GM19035 (cell line): ENCODE measurements around the gene TMEM185B.
"Not testable (repeated sequence)": the region's sequence is repeated elsewhere in the genome, so short reads cannot be mapped to it uniquely, and the experiment has no call there.

Experiments used
- ATAC-seq: cut with Tn5 transposase; IDR thresholded peaks from one replicate; pipeline ENCODE4 v1.9.1; 2021; ENCODE audit not compliant: unreplicated experiment

Gene TMEM185B

GRCh38 chr2:120223034-120223912, at the start of gene TMEM185B:
Gene TMEM185B, minus strand, starts transcription at chr2:120223400. Its CDS starts 424 bp downstream, at chr2:120222976.
- peak; percentile 91 for ATAC-seq

- no peak for ATAC-seq
Observed at GRCh38 chr2:120271711-120272379, 48.6 kb upstream of the TMEM185B start.

DNA sequence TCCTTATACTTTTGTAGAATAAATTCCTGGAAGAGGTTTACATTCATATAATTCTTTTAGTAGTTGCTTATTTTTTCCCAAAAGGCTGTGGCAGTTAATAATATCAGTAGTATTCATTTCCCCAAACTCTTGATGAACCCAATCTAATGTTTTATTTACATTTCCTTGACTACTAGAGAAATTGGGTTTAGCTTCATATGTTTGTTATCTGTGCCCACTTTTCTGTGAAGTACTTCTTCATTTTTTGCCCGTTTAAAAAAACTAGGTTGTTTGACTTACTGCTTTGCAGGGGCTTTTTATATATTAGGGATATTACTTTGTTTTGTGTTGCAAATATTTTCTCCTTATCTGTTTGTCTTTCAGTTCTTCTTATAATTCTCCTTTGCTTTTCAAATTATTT, 46.6 kb upstream of the TMEM185B start:
- ATAC-seq, result no peak

DNA sequence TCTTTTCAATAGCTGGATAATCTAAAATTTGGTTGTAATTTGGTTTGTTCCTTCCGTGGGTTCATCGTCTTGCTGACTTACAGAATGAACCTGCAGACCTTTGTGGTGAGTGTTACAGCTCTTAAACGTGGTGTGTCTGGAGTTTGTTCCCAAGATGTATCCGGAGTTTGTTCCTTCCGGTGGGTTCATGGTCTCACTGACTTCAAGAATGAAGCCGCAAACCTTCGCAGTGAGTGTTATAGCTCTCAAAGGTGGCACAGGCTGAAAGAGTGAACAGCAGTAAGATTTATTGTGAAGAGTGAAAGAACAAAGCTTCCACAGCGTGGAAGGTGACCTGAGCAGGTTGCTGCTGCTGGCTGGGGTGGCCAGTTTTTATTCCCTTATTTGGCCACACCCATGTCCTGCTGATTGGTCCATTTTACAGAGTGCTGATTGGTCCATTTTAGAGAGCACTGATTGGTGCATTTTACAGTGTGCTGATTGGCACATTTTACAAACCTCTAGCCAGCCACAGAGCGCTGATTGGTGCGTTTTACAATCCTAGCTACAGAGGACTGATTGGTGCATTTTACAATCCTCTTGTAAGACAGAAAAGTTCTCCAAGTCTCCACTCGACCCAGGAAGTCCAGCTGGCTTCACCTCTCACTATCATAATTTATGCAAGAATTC, 46.0 kb upstream of the TMEM185B start:
- no peak for ATAC-seq

DNA sequence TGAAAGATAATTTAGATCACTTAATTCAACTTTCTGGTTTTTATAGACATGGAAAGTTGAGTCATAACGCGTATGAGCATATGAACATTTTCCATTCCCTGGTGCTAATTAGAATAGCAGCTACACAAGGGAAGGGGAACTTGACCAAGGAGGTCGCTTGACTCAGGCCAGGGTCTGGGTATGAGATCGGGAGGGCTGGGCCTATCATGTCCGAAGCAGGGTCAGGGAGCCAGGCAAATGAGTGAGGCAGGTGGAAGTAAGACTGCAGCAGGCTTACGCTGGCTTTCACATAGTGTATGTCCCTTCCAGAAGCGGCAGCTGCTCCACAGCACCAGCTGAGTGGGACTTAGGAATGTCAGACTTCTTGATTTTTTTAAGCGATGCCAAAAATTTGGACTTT, 44.1 kb upstream of the TMEM185B start:
- no peak for ATAC-seq

DNA sequence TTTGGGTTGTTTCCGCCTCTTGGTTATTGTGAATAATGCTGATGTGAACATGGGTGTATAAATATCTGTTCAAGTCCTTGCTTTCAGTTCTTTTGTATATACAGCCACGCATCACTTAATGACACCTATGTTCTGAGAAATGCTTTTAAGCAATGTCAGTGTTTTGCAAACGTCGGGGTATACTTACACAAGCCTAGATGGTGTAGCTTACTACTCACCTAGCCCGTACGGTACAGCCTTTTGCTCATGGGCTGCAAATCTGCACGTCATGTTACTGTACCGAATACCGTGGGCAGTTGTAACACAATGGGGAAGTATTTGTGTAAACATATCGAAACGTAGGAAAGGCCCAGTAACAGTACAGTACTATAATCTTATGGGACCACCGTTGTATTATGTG, 41.8 kb upstream of the TMEM185B start:
- ATAC-seq, result no peak

GRCh38 chr2:120262761-120263428, 39.7 kb upstream of the TMEM185B start:
- ATAC-seq, result no peak

DNA sequence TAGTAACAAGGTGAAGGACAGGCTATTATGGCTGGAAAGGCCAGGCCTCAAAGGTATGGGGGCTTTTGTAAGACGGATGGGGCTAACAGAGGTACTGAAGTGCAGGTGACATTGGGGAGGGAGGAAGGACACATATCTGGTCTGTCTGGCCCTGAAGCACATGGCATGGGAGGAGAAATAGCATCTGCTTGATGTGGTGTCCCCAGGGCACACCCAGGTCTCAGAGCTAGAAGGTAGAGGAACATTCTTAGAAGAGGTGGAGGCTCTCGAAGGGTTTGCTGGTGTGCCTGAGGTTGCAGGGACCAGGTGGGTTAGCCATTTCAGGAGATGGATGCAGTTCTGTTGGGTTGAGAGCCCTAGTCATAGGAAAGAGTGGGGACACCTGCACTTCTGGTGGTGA, 39.0 kb upstream of the TMEM185B start:
- ATAC-seq, result no peak

- ATAC-seq, result peak; percentile 88
Observed at GRCh38 chr2:120261387-120262006, 38.3 kb upstream of the TMEM185B start.

GRCh38 chr2:120260736-120261135, 37.5 kb upstream of the TMEM185B start:
- no peak for ATAC-seq

DNA sequence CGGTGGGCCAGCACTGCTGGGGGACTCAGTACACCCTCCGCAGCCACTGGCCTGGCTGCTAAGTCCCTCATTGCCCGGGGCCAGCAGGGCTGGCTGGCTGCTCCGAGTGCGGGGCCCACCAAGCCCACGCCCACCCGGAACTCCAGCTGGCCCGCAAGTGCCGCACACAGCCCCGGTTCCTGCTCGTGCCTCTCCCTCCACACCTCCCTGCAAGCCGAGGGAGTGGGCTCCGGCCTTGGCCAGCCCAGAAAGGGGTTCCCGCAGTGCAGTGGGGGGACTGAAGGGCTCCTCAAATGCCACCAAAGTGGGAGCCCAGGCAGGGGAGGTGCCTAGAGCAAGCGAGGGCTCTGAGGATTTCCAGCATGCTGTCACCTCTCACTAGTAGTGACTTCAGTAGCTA, 36.7 kb upstream of the TMEM185B start:
- not testable (repeated sequence) for ATAC-seq

DNA sequence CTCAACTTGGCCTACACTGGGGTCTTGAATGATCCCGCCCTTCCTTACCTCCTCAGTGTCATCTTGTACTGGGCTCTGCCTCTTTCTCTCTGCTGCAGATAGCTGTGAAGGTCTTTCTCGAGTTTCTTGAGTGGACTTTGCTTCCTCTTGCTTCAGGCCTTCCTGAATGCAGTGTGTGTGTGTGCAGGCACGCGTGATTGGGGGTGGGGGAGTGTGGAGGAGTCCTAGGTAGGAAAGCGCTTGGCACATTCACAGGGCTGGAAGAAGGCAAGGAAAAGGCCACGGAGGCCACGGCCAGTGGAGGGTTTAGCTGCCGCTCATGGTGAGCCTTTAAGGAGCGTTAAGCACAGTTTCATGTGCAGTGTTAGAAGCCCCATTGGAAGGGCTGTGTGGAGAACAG, 35.0 kb upstream of the TMEM185B start:
- no peak for ATAC-seq

GRCh38 chr2:120257522-120257921, 34.3 kb upstream of the TMEM185B start:
- no peak for ATAC-seq

DNA sequence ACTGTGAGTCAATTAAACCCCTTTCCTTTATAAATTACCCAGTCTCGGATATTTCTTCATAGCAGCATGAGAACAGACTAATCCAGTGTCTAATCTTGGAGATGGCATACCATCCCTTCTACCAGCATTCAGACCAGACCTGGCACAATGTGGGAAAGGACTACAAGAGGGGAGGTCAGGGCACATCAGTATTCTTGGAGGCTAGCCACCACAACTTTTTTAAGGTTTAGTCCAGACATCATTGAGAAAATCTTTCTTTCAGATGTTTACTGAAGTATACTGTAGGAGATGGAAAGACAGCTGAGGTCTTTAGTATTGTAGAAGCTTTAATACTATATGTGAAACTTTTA, 33.4 kb upstream of the TMEM185B start:
- ATAC-seq, result no peak

- no peak for ATAC-seq
Observed at GRCh38 chr2:120255986-120256650, 32.9 kb upstream of the TMEM185B start.

DNA sequence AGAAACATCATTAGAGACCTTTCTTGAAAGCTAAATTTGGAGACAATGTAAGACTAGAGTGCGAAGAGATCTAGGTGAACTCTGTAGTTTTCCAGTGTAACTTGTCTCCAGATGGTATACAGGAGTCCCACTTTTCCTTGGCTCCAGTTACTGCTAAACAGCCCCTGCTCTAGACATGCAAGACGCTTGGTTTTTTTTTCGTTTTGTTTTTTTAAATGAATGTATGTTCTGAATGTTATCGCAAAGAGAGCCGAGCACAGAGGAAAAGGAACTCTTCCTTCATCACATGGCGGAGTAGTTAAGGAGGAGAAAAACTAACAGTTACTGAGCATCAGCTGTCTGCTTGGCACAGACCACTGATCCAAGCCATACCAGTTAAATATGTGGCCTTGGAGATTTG, 31.9 kb upstream of the TMEM185B start:
- ATAC-seq, result no peak

DNA sequence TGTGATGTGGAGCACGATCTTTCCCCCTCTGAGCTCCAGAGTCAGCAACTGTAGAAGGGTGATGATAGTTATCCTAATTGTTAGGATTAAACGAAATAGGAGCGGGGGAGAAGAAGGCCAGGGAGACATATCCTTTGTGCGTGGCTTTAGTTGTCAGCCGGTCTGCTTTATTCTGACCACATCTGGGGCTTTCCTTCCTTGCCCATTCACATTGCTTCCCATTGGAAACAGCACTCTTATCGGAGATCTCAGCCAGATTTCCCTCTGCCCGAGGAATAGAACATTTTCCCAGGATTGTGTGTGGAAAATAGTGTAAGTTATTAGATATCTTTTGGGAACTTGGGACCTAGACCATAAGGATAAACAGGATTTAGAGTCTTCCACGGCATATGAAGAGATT, 31.0 kb upstream of the TMEM185B start:
- ATAC-seq, result no peak

GRCh38 chr2:120253021-120253882, 30.1 kb upstream of the TMEM185B start:
- peak; percentile 36 for ATAC-seq

- ATAC-seq, result peak; percentile 94
Observed at GRCh38 chr2:120252225-120253020, 29.2 kb upstream of the TMEM185B start, which contains the start of gene RALB. Gene RALB, plus strand, starts transcription at chr2:120252852. Its CDS starts 25,813 bp downstream, at chr2:120278665.
